GM12878 (cell line): Measurements from ENCODE around the gene WIPF2. TPM values are rescaled to one million over a fixed set of nuclear protein-coding genes. Genes with fewer than 3 reads are reported as not detected.

Experiments
- ATAC-seq: fragments of 200-7000 bp; cut with Tn5 transposase; 3 replicates; pipeline ENCODE4 v1.9.1; 2020; ENCODE audit warnings: mild to moderate bottlenecking, moderate library complexity
- BruUV-seq: library from RNA; stranded (reverse); fragments of 400-500 nt; replicated peaks from 2 replicates; lab custom pipeline; 2021; lab: Mats Ljungman, UMichigan
- CTCF ChIA-PET: fragments of 300-600 bp; sonication (Branson Sonifier 250); formaldehyde crosslinking; extraction: SDS; loops from one replicate; lab custom pipeline; 2021; ENCODE audit warnings: inconsistent platforms; lab: Yijun Ruan, JAX
- POLR2A ChIA-PET: fragments of 350-600 bp; formaldehyde crosslinking; extraction: SDS; loops from one replicate; lab custom pipeline; 2021; ENCODE audit warnings: inconsistent platforms; lab: Charles Lee
- RAD21 ChIA-PET: fragments of 300-600 bp; sonication (Branson Sonifier 250); formaldehyde crosslinking; loops from one replicate; lab custom pipeline; 2023; ENCODE audit warnings: antibody characterized with exemption; ENCODE audit not compliant: unreplicated experiment; lab: Charles Lee
- SMC1A ChIA-PET: fragments of 300-600 bp; sonication (Branson Sonifier 250); formaldehyde crosslinking; loops from one replicate; lab custom pipeline; 2023; ENCODE audit not compliant: unreplicated experiment, uncharacterized antibody; lab: Charles Lee
- DNase-seq: peaks from one replicate; pipeline ENCODE4 v3.0.0-alpha.2; 2011; ENCODE audit warnings: low read depth, low spot score
- FAIRE-seq: peaks from 3 replicates; lab custom pipeline; 2011; peaks lifted over from hg19 to GRCh38; lab: Jason Lieb, UNC
- H2AFZ ChIP-seq: 2 replicates; pipeline ENCODE4 v1.6.0; 2011; ENCODE audit warnings: low read depth, low read length, control low read depth; ENCODE audit not compliant: control insufficient read depth
- H3K27ac ChIP-seq: 2 replicates; pipeline ENCODE4 v1.5.1; 2011; ENCODE audit warnings: control low read depth; ENCODE audit not compliant: control insufficient read depth, insufficient read depth
- H3K27me3 ChIP-seq, 2 experiments: replicated peaks in 1 of 2; 2 replicates each; pipeline versions ENCODE4 v1.6.0 to v1.6.1; 2011; ENCODE audit warnings: low read length in 1 of 2; ENCODE audit not compliant: control insufficient read depth in 2 of 2, insufficient read depth in 2 of 2
- H3K36me3 ChIP-seq, 2 experiments: 2 replicates each; pipeline ENCODE4 v1.5.1; 2011; ENCODE audit warnings: low read length in 1 of 2; ENCODE audit not compliant: control insufficient read depth in 2 of 2, insufficient read depth in 2 of 2
- H3K4me1 ChIP-seq: 2 replicates; pipeline ENCODE4 v1.6.1; 2011; ENCODE audit warnings: mild to moderate bottlenecking, low read length, moderate library complexity, mixed read lengths; ENCODE audit not compliant: control insufficient read depth, insufficient read depth
- H3K4me2 ChIP-seq: 2 replicates; pipeline ENCODE4 v1.6.0; 2011; ENCODE audit warnings: control low read depth; ENCODE audit not compliant: control insufficient read depth, insufficient read depth
- H3K4me3 ChIP-seq: fragments of 200-600 bp; sonication (generic); 2 replicates; pipeline ENCODE4 v1.5.1; 2016
- H3K79me2 ChIP-seq: 2 replicates; pipeline ENCODE4 v1.6.0; 2011; ENCODE audit warnings: low read length; ENCODE audit not compliant: control insufficient read depth, insufficient read depth
- H3K9ac ChIP-seq: 2 replicates; pipeline ENCODE4 v1.8.0; 2011; ENCODE audit warnings: low read length, control low read depth, mixed read lengths; ENCODE audit not compliant: control insufficient read depth, insufficient read depth
- H3K9me3 ChIP-seq: replicated peaks from 3 replicates; pipeline ENCODE4 v1.5.1; 2011; ENCODE audit warnings: mild to moderate bottlenecking, low read length; ENCODE audit not compliant: control insufficient read depth, insufficient read depth
- H4K20me1 ChIP-seq: 2 replicates; pipeline ENCODE4 v1.6.0; 2011; ENCODE audit not compliant: control insufficient read depth, insufficient read depth
- BACH1 ChIP-seq: fragments of 450-650 bp; IDR thresholded peaks from 2 replicates; pipeline ENCODE4 v1.6.1; 2017; ENCODE audit warnings: mild to moderate bottlenecking, borderline replicate concordance
- CBX5 ChIP-seq: sonication (generic); IDR thresholded peaks from 2 replicates; pipeline ENCODE4 v1.6.1; 2016; ENCODE audit warnings: low read depth, moderate library complexity, mild to moderate bottlenecking, inconsistent platforms
- RBBP5 ChIP-seq: fragments of 200-600 bp; sonication (generic); conservative IDR thresholded peaks from 2 replicates; pipeline ENCODE4 v1.6.1; 2016
- RELA ChIP-seq: fragments of 450-650 bp; IDR thresholded peaks from 2 replicates; pipeline ENCODE4 v1.8.0; 2014; ENCODE audit warnings: borderline replicate concordance; ENCODE audit not compliant: partially characterized antibody
- RUNX3 ChIP-seq: IDR thresholded peaks from 2 replicates; pipeline ENCODE4 v1.6.1; 2012; ENCODE audit warnings: low read length, inconsistent platforms
- TCF12 ChIP-seq: IDR thresholded peaks from 2 replicates; pipeline ENCODE4 v1.6.1; 2011; ENCODE audit warnings: low read depth, mild to moderate bottlenecking, low read length
- WGBS: methylation state at CpG from one replicate; pipeline ENCODE4 v1.1.6; 2016; ENCODE audit warnings: low lambda C conversion rate; ENCODE audit not compliant: insufficient replicate concordance, insufficient coverage; ENCODE audit errors: missing lambda C conversion rate; 5-methylcytosine and 5-hydroxymethylcytosine counted together
- in situ Hi-C: fragments of 300-500 bp; cut with MboI; formaldehyde crosslinking; loops from 9 replicates; pipeline ENCODE4 v1.14.3; 2018; ENCODE audit warnings: mixed read lengths
- intact Hi-C: fragments of 100-400 bp; cut with micrococcal nuclease; formaldehyde crosslinking; loops from one replicate; pipeline ENCODE4 v1.14.2; 2022; ENCODE audit not compliant: unreplicated experiment
- polyA plus RNA-seq, 11 experiments: library from polyadenylated mRNA; depleted of rRNA in 4 of 11; unstranded in 6 of 11; stranded (reverse) in 5 of 11; fragments of >200 nt; fragmentation: Nextera tagmentation in 4 of 11; fragmentation: Illumina TruSeq in 1 of 11; extraction: Ambion mirVana in 4 of 11; extraction: Trizol in 1 of 11; gene quantifications; 1 replicate in 1 of 11; 2 replicates in 10 of 11; pipeline versions ENCODE4 v1.2.1 to v1.2.3, GENCODE V29; 2011 to 2016; ENCODE audit warnings: inconsistent platforms in 2 of 11, missing spikeins in 2 of 11, low read depth in 1 of 11
- total RNA-seq, 4 experiments: library from RNA; depleted of rRNA in 3 of 4; stranded (reverse); fragments of >200 nt in 3 of 4; fragmentation: Illumina TruSeq in 1 of 4; extraction: Trizol in 1 of 4; gene quantifications; 2 replicates each; pipeline versions ENCODE4 v1.2.1 to v1.2.3, GENCODE V29; 2013 to 2021
- TF ChIP-seq, protein P1 (sequence below): fragments of 450-650 bp; IDR thresholded peaks from 2 replicates; pipeline ENCODE4 v1.6.1; 2016; ENCODE audit warnings: mild to moderate bottlenecking
- TF ChIP-seq, protein P2 (sequence below): IDR thresholded peaks from 2 replicates; pipeline ENCODE4 v1.6.1; 2012; ENCODE audit warnings: mild to moderate bottlenecking, low read depth, low read length
- TF ChIP-seq, protein P3 (sequence below): fragments of 450-650 bp; IDR thresholded peaks from 2 replicates; pipeline ENCODE4 v1.6.1; 2017; ENCODE audit warnings: antibody characterized with exemption, mild to moderate bottlenecking, moderate library complexity
- TF ChIP-seq, protein P4 (sequence below): fragments of 150-350 bp; IDR thresholded peaks from 2 replicates; pipeline ENCODE4 v1.6.1; 2016; ENCODE audit warnings: low read depth, low read length

Gene WIPF2
- total and polyA plus RNA-seq, 10 of the 15 experiments (the other 5 are each of a cell fraction or from before 2014, with no cell fraction given): 4.2 to 20.8 (median 7.1) TPM

DNA sequence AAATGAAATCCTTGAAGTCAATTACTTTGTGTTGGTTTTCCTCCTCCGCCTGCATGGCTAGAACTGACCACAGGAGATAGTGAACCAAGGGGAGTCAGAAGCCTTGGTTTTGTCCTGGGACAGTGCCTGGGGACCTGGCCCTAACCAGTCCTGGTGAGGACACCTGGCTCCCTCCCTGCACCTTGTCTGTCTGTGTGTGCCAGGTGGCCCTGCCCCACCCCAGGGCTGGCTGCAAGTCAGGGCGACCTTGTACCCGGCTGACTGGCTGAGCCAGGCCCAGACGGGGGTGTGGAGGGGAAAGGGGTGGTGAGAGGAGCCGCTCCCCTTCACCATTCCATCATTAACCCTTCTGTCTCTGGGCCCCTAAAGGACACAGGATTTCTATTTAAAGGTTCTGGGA lies 38.4 kb upstream of the WIPF2 start (continued):
- TF ChIP-seq, protein P1, sequence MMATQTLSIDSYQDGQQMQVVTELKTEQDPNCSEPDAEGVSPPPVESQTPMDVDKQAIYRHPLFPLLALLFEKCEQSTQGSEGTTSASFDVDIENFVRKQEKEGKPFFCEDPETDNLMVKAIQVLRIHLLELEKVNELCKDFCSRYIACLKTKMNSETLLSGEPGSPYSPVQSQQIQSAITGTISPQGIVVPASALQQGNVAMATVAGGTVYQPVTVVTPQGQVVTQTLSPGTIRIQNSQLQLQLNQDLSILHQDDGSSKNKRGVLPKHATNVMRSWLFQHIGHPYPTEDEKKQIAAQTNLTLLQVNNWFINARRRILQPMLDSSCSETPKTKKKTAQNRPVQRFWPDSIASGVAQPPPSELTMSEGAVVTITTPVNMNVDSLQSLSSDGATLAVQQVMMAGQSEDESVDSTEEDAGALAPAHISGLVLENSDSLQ: no peak
- TF ChIP-seq TCF12: no peak
- no peak for TF ChIP-seq RBBP5
- TF ChIP-seq RUNX3: no peak
- TF ChIP-seq, protein P2, sequence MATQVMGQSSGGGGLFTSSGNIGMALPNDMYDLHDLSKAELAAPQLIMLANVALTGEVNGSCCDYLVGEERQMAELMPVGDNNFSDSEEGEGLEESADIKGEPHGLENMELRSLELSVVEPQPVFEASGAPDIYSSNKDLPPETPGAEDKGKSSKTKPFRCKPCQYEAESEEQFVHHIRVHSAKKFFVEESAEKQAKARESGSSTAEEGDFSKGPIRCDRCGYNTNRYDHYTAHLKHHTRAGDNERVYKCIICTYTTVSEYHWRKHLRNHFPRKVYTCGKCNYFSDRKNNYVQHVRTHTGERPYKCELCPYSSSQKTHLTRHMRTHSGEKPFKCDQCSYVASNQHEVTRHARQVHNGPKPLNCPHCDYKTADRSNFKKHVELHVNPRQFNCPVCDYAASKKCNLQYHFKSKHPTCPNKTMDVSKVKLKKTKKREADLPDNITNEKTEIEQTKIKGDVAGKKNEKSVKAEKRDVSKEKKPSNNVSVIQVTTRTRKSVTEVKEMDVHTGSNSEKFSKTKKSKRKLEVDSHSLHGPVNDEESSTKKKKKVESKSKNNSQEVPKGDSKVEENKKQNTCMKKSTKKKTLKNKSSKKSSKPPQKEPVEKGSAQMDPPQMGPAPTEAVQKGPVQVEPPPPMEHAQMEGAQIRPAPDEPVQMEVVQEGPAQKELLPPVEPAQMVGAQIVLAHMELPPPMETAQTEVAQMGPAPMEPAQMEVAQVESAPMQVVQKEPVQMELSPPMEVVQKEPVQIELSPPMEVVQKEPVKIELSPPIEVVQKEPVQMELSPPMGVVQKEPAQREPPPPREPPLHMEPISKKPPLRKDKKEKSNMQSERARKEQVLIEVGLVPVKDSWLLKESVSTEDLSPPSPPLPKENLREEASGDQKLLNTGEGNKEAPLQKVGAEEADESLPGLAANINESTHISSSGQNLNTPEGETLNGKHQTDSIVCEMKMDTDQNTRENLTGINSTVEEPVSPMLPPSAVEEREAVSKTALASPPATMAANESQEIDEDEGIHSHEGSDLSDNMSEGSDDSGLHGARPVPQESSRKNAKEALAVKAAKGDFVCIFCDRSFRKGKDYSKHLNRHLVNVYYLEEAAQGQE: no peak
- TF ChIP-seq CBX5: no peak
- TF ChIP-seq RELA: no peak

DNA sequence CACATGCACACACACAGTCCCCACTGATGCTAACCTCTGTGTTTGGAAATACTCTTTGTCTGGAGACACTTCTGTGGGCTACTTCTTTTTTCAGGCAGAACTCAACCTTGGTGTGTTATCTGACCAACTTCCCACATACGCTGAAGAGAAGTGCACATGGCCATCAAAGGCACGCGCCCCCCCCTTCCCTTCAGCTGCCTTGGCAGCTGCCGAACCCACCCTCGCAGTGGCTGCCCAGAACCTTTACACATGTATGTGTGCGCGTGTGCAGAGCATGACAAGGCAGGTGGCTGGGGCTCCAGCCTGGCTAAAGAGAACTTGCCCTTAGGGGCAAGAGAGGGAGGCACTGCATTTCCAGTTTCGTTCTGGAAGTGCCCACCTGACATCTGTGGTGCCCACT lies 37.9 kb upstream of the WIPF2 start:
- FAIRE-seq (no peak), DNase-seq (no peak), ATAC-seq (no peak)
- ChIA-PET CTCF (no interaction called here), POLR2A (no interaction called here), SMC1A (interaction anchor here (2.2 kb wide), 1 partner anchor 68 kb away, joined by 7 read pairs; no protein-coding TSS in a partner anchor), RAD21 (no interaction called here)
- intact Hi-C loops: no loop called here
- no TSS peak for BruUV-seq
- 77% methylated on average over 8 of the region's 8 CpGs for WGBS
- Histone ChIP-seq H2AFZ (no peak overlapping the region), H3K4me1 (peaks cover 4% of the 10 kb centered on the region), H3K9me3 (no peaks in the 10 kb centered on the region), H3K36me3 (peaks cover 0 to 4% of the 10 kb centered on the region in 2 experiments; a peak in 1 of 4 replicates), H4K20me1 (no peaks in the 10 kb centered on the region), H3K27me3 (no peaks in the 10 kb centered on the region), H3K9ac (no peak overlapping the region), H3K4me2 (no peak overlapping the region), H3K79me2 (no peaks in the 10 kb centered on the region), H3K4me3 (no peak overlapping the region), H3K27ac (no peak overlapping the region)
- in situ Hi-C loops: no loop called here
- no peak for TF ChIP-seq RUNX3
- TF ChIP-seq, protein P3, sequence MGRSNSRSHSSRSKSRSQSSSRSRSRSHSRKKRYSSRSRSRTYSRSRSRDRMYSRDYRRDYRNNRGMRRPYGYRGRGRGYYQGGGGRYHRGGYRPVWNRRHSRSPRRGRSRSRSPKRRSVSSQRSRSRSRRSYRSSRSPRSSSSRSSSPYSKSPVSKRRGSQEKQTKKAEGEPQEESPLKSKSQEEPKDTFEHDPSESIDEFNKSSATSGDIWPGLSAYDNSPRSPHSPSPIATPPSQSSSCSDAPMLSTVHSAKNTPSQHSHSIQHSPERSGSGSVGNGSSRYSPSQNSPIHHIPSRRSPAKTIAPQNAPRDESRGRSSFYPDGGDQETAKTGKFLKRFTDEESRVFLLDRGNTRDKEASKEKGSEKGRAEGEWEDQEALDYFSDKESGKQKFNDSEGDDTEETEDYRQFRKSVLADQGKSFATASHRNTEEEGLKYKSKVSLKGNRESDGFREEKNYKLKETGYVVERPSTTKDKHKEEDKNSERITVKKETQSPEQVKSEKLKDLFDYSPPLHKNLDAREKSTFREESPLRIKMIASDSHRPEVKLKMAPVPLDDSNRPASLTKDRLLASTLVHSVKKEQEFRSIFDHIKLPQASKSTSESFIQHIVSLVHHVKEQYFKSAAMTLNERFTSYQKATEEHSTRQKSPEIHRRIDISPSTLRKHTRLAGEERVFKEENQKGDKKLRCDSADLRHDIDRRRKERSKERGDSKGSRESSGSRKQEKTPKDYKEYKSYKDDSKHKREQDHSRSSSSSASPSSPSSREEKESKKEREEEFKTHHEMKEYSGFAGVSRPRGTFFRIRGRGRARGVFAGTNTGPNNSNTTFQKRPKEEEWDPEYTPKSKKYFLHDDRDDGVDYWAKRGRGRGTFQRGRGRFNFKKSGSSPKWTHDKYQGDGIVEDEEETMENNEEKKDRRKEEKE: no peak
- TF ChIP-seq, protein P4, sequence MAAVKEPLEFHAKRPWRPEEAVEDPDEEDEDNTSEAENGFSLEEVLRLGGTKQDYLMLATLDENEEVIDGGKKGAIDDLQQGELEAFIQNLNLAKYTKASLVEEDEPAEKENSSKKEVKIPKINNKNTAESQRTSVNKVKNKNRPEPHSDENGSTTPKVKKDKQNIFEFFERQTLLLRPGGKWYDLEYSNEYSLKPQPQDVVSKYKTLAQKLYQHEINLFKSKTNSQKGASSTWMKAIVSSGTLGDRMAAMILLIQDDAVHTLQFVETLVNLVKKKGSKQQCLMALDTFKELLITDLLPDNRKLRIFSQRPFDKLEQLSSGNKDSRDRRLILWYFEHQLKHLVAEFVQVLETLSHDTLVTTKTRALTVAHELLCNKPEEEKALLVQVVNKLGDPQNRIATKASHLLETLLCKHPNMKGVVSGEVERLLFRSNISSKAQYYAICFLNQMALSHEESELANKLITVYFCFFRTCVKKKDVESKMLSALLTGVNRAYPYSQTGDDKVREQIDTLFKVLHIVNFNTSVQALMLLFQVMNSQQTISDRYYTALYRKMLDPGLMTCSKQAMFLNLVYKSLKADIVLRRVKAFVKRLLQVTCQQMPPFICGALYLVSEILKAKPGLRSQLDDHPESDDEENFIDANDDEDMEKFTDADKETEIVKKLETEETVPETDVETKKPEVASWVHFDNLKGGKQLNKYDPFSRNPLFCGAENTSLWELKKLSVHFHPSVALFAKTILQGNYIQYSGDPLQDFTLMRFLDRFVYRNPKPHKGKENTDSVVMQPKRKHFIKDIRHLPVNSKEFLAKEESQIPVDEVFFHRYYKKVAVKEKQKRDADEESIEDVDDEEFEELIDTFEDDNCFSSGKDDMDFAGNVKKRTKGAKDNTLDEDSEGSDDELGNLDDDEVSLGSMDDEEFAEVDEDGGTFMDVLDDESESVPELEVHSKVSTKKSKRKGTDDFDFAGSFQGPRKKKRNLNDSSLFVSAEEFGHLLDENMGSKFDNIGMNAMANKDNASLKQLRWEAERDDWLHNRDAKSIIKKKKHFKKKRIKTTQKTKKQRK: no peak
- no peak for TF ChIP-seq BACH1
